ENCODE results near the gene PCDHB13. TPM values are rescaled to one million over a fixed set of nuclear protein-coding genes. Genes with fewer than 3 reads are reported as not detected.

The PCDHB13 gene
- total RNA-seq, 1 donor from 2014 or later: 0.33 TPM

GRCh38 chr5:141261238-141261546, 47.5 kb downstream of the PCDHB13 start:
- no peak for DNase-seq (ENCODE audit: low read depth, low spot score)

Other genes with a start within 250 kb of the PCDHB13 start
- gene PCDHAC2, start 247.4 kb upstream of the PCDHB13 start, total RNA-seq: 2.0 and 2.5 TPM in 2 replicates
- gene PCDHB1, start 162.5 kb upstream of the PCDHB13 start, total RNA-seq: not detected in 2 replicates
- gene PCDHB2, start 119.3 kb upstream of the PCDHB13 start, total RNA-seq: 1.4 and 2.9 TPM in 2 replicates
- gene PCDHB3, start 113.4 kb upstream of the PCDHB13 start, total RNA-seq: 0.20 and 0.35 TPM in 2 replicates
- 0.04 and 0.07 TPM in 2 replicates for gene PCDHB4, start 92.1 kb upstream of the PCDHB13 start, total RNA-seq
- 0.39 and 0.53 TPM in 2 replicates for gene PCDHB5, start 78.7 kb upstream of the PCDHB13 start, total RNA-seq
- 0.04 and 0.07 TPM in 2 replicates for gene PCDHB6, start 63.9 kb upstream of the PCDHB13 start, total RNA-seq
- 0.28 and 0.40 TPM in 2 replicates for gene PCDHB7, start 41.3 kb upstream of the PCDHB13 start, total RNA-seq
- 0.04 and 0.07 TPM in 2 replicates for gene PCDHB8, start 36.1 kb upstream of the PCDHB13 start, total RNA-seq
- under 0.01 and 0.13 TPM in 2 replicates for gene PCDHB16, start 31.5 kb upstream of the PCDHB13 start, total RNA-seq
- gene PCDHB9, start 26.8 kb upstream of the PCDHB13 start, total RNA-seq: 0.04 and 0.07 TPM in 2 replicates
- 0.33 and 0.46 TPM in 2 replicates for gene PCDHB10, start 21.6 kb upstream of the PCDHB13 start, total RNA-seq
- 0.13 and 0.25 TPM in 2 replicates for gene PCDHB11, start 14.3 kb upstream of the PCDHB13 start, total RNA-seq
- 0.21 and 0.33 TPM in 2 replicates for gene PCDHB12, start 5.2 kb upstream of the PCDHB13 start, total RNA-seq
- gene PCDHB14, start 9.4 kb downstream of the PCDHB13 start, total RNA-seq: 0.53 and 0.78 TPM in 2 replicates
- 0.26 and 0.95 TPM in 2 replicates for gene PCDHB15, start 31.5 kb downstream of the PCDHB13 start, total RNA-seq
- gene SLC25A2, start 90.1 kb downstream of the PCDHB13 start, total RNA-seq: 0.13 and 0.32 TPM in 2 replicates
- 70.7 and 109 TPM in 2 replicates for gene TAF7, start 106.9 kb downstream of the PCDHB13 start, total RNA-seq
- 0.20 and 0.28 TPM in 2 replicates for gene PCDHGA1, start 116.6 kb downstream of the PCDHB13 start, total RNA-seq
- 0.79 and 0.92 TPM in 2 replicates for gene PCDHGA2, start 124.8 kb downstream of the PCDHB13 start, total RNA-seq
- 0.21 and 0.26 TPM in 2 replicates for gene PCDHGA3, start 129.9 kb downstream of the PCDHB13 start, total RNA-seq
- gene PCDHGB1, start 136.2 kb downstream of the PCDHB13 start, total RNA-seq: 0.59 and 0.63 TPM in 2 replicates
- gene PCDHGA4, start 141.1 kb downstream of the PCDHB13 start, total RNA-seq: 2.0 and 3.5 TPM in 2 replicates
- gene PCDHGB2, start 146.1 kb downstream of the PCDHB13 start, total RNA-seq: 1.3 TPM in 2 replicates
- 0.35 and 0.40 TPM in 2 replicates for gene PCDHGA5, start 150.2 kb downstream of the PCDHB13 start, total RNA-seq
- 1.3 and 1.6 TPM in 2 replicates for gene PCDHGB3, start 156.3 kb downstream of the PCDHB13 start, total RNA-seq
- 1.3 and 1.4 TPM in 2 replicates for gene PCDHGA6, start 160.0 kb downstream of the PCDHB13 start, total RNA-seq
- 0.59 and 0.95 TPM in 2 replicates for gene PCDHGA7, start 168.8 kb downstream of the PCDHB13 start, total RNA-seq
- 9.3 and 12.4 TPM in 2 replicates for gene PCDHGB4, start 173.8 kb downstream of the PCDHB13 start, total RNA-seq
- gene PCDHGA8, start 178.7 kb downstream of the PCDHB13 start, total RNA-seq: 0.46 and 0.95 TPM in 2 replicates
- 8.7 and 12.3 TPM in 2 replicates for gene PCDHGB5, start 184.0 kb downstream of the PCDHB13 start, total RNA-seq
- gene PCDHGA9, start 188.9 kb downstream of the PCDHB13 start, total RNA-seq: 1.2 and 1.8 TPM in 2 replicates
- gene PCDHGB6, start 194.1 kb downstream of the PCDHB13 start, total RNA-seq: 2.0 and 2.1 TPM in 2 replicates
- 3.1 and 4.0 TPM in 2 replicates for gene PCDHGA10, start 199.1 kb downstream of the PCDHB13 start, total RNA-seq
- 4.8 and 6.1 TPM in 2 replicates for gene PCDHGB7, start 203.8 kb downstream of the PCDHB13 start, total RNA-seq
- gene PCDHGA11, start 207.1 kb downstream of the PCDHB13 start, total RNA-seq: 8.7 and 11.1 TPM in 2 replicates
- 5.1 and 8.7 TPM in 2 replicates for gene PCDHGA12, start 216.6 kb downstream of the PCDHB13 start, total RNA-seq